Subcutaneous adipose tissue (tissue), 4 donors: ENCODE measurements around the gene HMSD. TPM values are rescaled to one million over a fixed set of nuclear protein-coding genes. Genes with fewer than 3 reads are reported as not detected.

Source experiments
- CTCF ChIP-seq: fragments of 450-650 bp; IDR thresholded peaks from one replicate; pipeline ENCODE4 v1.5.1; 2016; ENCODE audit warnings: low read depth, mild to moderate bottlenecking, control low read depth, antibody characterized with exemption, moderate library complexity
- total RNA-seq, 4 donors: library from RNA; depleted of rRNA; stranded (reverse); fragments of >200 nt; gene quantifications; one replicate each; pipeline ENCODE4 v1.1.0, GENCODE V29; 2016

Gene HMSD
- total RNA-seq, 4 donors from 2014 or later = not detected

DNA sequence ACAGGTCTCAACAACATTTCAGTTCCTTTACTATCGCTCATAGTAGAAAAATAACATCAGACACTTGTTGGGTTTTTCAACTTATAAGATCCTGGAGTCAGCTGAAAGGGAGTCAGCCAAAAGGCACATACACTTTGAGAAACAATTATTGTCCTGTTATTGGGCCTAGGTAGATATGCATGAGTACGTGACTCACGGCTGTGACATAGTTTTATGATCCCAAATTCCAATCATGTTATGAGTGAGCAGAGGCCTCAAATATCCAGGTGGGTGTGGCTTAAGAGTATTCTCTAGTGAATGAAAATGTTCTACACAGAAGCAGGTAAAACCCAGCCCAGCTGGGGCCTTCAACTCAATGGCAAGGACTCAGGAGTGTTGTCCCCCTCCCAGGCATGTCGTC, 47.9 kb downstream of the HMSD start:
- no peak for TF ChIP-seq CTCF

GRCh38 chr18:63997606-63998005, 48.5 kb downstream of the HMSD start:
- no peak for TF ChIP-seq CTCF

DNA sequence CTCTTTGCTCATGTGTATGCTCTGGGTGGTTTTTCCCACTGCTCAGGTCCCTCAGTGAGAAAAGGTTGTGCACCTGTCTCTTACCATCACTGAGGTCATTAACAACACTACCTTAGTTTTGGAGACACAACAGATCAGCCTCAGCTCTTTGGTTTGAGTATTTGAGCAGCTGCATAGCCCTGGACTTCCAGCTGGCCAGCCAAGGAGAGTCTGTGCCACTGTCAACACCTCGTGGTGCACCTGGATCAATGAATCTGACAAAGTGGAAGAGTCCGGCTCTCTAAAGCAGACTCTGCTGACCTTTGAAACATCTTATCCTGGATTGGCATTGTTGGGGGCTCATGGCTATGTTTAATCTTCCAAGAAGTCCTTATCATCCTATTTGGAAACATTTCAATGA, 50.8 kb downstream of the HMSD start:
- no peak for TF ChIP-seq CTCF

GRCh38 chr18:64002581-64002980, 53.5 kb downstream of the HMSD start:
- no peak for TF ChIP-seq CTCF

DNA sequence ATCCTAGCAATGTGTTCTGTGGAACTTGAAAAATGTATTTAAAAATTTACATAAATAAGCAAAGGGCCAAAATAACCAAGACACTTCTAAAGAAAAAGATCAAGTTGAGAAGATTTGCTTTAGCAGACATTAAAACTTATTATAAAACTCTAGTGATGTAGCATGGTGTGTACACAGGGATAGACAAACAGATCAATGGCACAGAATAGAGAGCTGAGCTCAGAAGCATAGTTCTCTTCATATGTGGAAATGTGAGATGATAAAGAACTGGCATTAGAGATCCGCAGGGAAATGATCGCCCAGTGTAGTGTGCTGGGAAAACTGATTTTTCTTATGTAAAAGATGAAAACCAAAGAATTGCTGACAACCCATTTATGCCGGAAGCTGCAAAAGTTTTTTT, 60.2 kb downstream of the HMSD start:
- TF ChIP-seq CTCF = no peak

Other genes with a start within 250 kb of the HMSD start
- gene SERPINB11, start 246.3 kb upstream of the HMSD start, total RNA-seq = not detected
- gene SERPINB7, start 173.9 kb upstream of the HMSD start, total RNA-seq = not detected
- gene SERPINB2, start 61.6 kb upstream of the HMSD start, total RNA-seq = 1 to 10 TPM in 1 of 4 donors, under 1 TPM in 2, not detected in 1; 0.44 to 2.6 (median 0.51) TPM
- not detected for gene SERPINB10, start 41.3 kb upstream of the HMSD start, total RNA-seq
- 10 to 100 TPM in 3 of 4 donors, 1 to 10 TPM in 1; 8.7 to 22.5 (median 20.1) TPM for gene SERPINB8, start 20.8 kb downstream of the HMSD start, total RNA-seq
- not detected for gene LINC00305, start 199.8 kb downstream of the HMSD start, total RNA-seq